Adrenal gland (tissue), 5 donors: ENCODE results near the gene CLK2.

Experiments used
- CTCF ChIP-seq, 6 experiments: fragments of 450-650 bp in 4 of 6; fragments of 200-600 bp in 2 of 6; sonication (generic) in 1 of 6; IDR thresholded peaks; 1 replicate in 5 of 6; 2 replicates in 1 of 6; pipeline versions ENCODE4 v1.5.1 to v1.8.0; 2016 to 2021; ENCODE audit warnings: antibody characterized with exemption in 6 of 6, mild to moderate bottlenecking in 2 of 6, moderate library complexity in 1 of 6
- POLR2A ChIP-seq, 2 donors: fragments of 450-650 bp; IDR thresholded peaks; one replicate each; pipeline ENCODE4 v1.6.1; 2017; ENCODE audit warnings: antibody characterized with exemption in 2 of 2, mild to moderate bottlenecking in 2 of 2, moderate library complexity in 1 of 2
- donor health status: DM: no; HTN: no; CAD: no.

GRCh38 chr1:155320252-155320651 lies 46.9 kb upstream of the CLK2 start:
- TF ChIP-seq POLR2A (IDR thresholded peaks at IDR 0.05) (no peak), CTCF (IDR thresholded peaks at IDR 0.05) (no peak)
